GM18505 (cell line): ENCODE results near the gene LPP.

Experiments
- ATAC-seq: cut with Tn5 transposase; IDR thresholded peaks from one replicate; pipeline ENCODE4 v1.9.1; 2021; ENCODE audit not compliant: unreplicated experiment
- POLR2A ChIP-seq: IDR thresholded peaks from 4 replicates; pipeline ENCODE4 v1.6.1; 2011; ENCODE audit warnings: borderline replicate concordance; ENCODE audit not compliant: insufficient read depth, insufficient read length; ENCODE audit errors: extremely low read depth

The LPP gene

DNA sequence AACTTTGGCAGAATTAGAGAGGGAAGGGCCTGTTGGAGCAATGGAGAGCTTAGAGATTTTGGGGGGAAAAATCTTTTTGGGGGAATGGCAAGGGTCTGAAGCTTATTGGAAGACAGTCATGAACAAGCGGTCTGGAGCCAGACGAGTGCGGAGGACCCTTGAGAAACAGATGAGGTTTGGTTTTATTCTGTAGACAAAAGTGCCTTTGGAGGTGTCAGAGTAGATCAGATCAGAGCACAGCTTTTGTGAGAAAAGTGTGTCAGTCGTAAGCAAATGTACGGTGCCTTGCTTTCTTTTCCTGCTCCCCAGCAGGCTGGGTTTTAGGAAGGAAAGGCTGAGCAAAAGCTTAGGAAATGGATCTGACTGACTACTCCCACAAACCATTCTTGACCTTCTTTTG lies 781.0 kb downstream of the LPP start:
- ATAC-seq, result no peak
- no peak for TF ChIP-seq POLR2A

DNA sequence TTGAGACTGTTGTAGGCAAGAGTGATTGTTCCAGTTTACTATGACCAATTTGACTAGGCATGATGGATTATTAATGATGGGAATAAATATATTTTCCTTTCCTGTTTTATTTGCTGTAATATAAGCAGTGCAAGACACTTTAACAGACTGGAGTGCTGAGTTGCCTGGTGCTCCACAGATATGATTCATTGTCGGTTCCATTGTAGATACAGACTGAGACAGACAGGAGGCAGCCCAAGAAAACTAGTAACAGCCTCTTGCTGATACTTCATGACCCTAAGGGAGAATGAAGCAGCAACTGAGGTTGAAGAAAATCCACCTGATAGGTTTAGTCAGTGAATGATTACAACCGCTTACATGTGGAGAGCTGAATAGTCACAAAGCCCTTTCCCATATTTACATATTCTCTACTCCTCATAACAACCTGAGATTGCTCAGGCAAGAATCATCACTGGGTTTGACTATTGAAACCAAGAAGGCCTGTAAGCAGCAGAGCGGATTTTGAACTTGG lies 782.7 kb downstream of the LPP start:
- ATAC-seq, result no peak
- TF ChIP-seq POLR2A, result no peak

DNA sequence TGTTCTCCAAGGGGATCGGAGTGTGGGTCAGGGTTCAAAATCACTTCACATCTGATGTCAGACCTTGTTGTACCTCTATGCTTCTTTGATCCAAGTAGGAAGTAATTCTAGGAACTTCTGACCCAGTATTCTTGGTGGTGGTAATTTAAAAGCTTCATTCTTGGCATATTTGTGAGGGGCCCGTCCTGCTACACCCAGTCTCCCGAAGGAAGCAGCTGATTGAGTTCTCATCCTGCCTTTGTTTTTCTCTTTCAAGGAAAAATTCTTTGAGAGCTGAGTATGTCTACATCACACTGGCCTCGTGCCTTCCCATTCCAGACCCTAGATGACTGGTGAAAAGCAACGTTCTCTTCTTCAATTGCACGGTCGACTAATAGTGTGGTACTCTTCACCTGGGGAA lies 783.4 kb downstream of the LPP start:
- no peak for TF ChIP-seq POLR2A
- ATAC-seq, result no peak

DNA sequence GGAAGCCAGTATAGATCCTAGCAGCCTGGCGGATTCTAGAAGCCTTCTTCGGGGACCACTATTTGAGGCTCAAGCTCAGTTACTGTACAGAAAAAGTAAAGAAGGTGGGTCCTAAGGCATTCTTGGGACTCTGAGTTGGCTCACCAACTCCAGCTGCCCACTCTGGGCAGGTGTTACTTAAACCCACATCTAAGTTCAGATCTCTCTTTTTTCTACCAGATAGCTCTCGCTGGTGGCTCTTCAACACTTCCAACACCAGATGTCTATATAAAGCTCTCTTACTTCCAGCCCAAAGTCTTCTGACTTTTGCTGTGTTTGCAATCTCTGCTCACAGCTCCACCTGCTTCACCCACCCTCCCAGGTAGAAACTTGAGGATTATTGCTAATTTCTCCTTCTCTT lies 785.0 kb downstream of the LPP start:
- ATAC-seq, result no peak
- no peak for TF ChIP-seq POLR2A

DNA sequence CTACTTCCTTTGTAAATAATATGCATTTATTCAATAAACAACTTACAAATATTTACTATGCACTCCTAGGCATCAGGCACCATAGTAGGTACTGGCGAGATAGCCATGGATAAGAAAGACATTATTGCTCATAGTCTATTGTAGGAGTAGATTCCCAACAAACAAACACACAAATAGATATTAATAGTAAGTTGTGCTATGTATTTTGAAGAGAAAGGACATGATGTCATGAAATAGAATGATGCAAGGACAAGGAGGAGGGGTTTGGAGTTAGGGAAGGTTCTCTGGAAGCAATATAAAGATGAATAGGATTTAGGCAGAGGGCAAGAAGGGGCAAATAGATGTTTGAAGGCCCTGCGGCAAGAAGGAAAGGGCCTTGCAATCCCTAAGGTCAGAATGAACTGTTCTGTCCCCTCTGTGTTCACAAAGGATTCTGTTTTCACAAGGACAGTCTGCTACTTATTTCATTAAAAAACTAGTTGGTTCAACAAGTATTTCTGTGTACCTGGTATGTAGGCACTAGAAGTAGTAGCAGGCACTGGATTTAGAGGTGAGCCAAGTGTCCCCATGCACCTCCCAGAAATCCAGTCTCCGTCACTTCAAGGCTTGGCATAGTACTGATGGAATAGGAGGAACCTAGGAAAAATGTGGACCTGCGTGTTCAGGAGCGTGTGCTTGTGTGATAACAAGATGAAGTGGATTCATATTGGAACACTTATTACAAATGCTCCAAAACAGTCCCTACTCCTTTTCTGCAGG lies 786.0 kb downstream of the LPP start:
- no peak for ATAC-seq
- no peak for TF ChIP-seq POLR2A
